Skin of body (tissue), 2 donors: ENCODE measurements around the gene TOP3A. TPM values are rescaled to one million over a fixed set of nuclear protein-coding genes. Genes with fewer than 3 reads are reported as not detected.
"Not testable (repeated sequence)": the region's sequence is repeated elsewhere in the genome, so short reads cannot be mapped to it uniquely, and the experiment has no call there.

Experiments
- DNase-seq: peaks from one replicate; lab custom pipeline; 2025; lab: John Stamatoyannopoulos, UW
- total RNA-seq: library from RNA; depleted of rRNA; stranded (reverse); fragments of >200 nt; gene quantifications from one replicate; pipeline ENCODE4 v1.2.3, GENCODE V29; 2014

TOP3A gene, protein sequence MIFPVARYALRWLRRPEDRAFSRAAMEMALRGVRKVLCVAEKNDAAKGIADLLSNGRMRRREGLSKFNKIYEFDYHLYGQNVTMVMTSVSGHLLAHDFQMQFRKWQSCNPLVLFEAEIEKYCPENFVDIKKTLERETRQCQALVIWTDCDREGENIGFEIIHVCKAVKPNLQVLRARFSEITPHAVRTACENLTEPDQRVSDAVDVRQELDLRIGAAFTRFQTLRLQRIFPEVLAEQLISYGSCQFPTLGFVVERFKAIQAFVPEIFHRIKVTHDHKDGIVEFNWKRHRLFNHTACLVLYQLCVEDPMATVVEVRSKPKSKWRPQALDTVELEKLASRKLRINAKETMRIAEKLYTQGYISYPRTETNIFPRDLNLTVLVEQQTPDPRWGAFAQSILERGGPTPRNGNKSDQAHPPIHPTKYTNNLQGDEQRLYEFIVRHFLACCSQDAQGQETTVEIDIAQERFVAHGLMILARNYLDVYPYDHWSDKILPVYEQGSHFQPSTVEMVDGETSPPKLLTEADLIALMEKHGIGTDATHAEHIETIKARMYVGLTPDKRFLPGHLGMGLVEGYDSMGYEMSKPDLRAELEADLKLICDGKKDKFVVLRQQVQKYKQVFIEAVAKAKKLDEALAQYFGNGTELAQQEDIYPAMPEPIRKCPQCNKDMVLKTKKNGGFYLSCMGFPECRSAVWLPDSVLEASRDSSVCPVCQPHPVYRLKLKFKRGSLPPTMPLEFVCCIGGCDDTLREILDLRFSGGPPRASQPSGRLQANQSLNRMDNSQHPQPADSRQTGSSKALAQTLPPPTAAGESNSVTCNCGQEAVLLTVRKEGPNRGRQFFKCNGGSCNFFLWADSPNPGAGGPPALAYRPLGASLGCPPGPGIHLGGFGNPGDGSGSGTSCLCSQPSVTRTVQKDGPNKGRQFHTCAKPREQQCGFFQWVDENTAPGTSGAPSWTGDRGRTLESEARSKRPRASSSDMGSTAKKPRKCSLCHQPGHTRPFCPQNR
- 26.2 TPM for total RNA-seq

DNA sequence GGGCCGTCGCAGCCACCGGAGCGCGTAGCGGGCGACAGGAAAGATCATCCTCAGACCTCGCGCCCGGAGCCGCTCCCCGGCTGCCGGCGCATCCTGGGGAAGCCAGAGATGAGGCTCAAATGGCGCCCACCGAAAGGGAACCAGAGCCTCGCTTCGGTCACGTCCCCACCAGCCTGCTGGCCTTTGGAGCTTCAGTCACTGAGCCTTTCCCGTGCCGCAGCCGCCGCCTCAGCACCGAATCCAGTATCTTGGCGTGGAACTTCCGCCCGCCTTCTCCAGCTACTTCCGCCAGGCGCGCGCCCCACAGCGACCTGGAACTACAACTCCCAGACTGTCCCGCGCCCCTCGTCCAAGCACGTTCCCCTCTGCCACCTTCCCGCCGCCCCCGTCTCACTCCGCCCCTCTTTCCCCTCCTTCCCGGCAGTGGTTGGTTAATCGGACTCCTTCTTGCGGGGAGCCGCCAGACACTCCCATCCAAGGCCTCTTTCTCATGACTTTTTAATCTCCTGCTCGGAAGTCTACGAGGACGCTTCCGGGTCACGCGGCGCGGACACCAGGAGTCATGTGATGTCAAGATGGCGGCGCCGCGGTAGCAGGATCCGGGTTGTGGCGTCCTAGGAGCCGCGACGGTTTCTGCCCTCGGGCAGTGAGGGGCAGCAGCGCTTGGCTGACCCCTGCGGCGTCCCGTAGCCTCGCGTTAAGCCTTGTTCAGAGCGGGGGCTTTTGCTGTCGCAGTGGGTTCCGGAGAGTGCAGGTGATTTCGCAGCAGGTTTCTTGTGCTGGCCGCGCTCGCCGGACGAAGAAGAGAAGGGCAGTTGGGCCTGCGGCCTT is at the start of gene TOP3A, which contains the start of gene SMCR8:
Gene TOP3A (minus strand): TSS at position 264 of the 831 bp plus-strand sequence. CDS start 216 bp downstream, at position 48.
Gene SMCR8 (plus strand): TSS at position 563 of the 831 bp plus-strand sequence. CDS start 497 bp downstream, outside the sequence.
- peak; percentile 99 for DNase-seq

DNA sequence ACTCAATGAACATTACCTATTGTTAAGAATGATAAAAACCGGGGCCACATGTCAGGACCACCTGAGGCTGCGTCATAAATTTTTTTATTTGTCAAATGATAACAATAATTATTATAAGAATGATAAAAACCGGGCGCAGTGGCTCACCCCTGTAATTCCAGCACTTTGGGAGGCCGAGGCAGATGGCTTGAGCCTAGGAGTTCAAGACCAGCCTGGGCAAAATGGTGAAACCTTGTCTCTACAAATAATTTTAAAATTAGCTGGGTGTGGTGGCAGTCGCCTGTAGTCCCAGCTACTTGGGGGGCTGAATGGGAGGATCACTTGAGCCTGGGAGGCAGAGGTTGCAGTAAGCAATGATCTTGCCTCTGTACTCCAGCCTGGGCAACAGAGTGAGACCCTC is 49.4 kb upstream of the TOP3A start:
- no peak for DNase-seq

DNA sequence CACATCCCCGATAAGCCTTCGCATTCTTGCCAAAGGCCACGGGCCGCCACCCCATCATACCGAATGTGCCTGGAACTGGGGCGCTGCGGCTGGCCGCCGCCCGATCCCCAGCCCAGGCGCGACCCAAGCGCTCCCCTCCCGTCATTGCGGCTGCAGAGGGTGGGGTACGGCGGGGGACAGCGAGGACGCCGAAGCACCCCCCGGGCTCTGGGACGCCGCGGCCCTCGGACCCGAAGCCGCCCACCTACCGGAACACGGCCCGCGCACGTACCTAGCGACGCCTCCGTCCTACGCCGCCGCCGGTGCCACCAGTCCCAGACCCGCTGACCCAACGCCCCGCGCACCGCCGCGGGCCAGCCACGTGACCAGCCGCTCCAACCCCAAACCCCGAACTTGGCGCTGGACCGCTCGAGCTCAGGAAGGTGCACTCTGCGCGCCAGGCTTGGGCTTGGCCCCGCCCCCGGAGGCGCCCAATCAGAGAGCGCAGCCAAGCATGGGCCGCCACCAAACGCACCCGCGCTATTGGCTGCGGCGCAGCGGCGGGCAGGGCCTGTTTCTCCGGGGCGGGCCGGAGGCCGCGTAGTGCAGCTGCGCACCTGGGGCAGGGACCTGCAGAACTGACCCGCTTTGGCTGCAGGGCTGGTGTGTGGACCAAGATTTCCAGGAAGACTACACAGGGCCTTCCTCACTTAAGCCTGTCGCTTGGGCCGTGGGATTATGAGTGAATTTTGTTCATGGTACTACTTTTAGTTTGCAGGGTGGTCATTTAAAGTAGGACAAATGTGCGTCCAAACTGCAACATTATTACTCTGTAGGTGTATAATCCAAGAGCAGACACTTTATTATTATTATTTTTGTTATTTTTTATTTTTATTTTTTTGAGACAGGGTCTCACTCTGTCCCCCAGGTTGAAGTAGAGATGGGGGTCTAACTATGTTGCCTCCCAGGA is 48.6 kb upstream of the TOP3A start, which contains the start of gene SHMT1:
Gene SHMT1 (minus strand): TSS at position 450 of the 949 bp plus-strand sequence. CDS start 7,569 bp downstream, outside the sequence.
- peak; percentile 65 for DNase-seq

DNA sequence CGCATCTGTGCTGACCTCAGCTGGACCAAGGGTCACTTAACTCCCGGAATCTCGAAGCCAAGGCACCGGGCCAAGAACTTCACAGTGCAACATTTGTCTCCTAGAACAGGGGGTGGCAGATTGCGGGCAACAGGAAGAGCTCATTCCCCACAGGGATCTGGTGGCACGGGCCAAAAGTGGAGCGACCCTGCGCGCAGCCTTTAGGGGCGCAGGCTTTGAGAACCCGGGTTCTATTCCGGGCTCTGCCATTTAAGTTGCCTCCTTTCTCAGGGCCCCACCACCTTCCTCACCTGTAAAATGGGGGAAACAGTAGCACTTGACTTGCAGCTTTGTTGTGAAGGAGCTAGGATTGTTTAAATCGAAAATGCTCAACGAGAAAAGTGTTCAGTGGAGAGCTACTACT is 47.9 kb upstream of the TOP3A start:
- DNase-seq, result no peak

DNA sequence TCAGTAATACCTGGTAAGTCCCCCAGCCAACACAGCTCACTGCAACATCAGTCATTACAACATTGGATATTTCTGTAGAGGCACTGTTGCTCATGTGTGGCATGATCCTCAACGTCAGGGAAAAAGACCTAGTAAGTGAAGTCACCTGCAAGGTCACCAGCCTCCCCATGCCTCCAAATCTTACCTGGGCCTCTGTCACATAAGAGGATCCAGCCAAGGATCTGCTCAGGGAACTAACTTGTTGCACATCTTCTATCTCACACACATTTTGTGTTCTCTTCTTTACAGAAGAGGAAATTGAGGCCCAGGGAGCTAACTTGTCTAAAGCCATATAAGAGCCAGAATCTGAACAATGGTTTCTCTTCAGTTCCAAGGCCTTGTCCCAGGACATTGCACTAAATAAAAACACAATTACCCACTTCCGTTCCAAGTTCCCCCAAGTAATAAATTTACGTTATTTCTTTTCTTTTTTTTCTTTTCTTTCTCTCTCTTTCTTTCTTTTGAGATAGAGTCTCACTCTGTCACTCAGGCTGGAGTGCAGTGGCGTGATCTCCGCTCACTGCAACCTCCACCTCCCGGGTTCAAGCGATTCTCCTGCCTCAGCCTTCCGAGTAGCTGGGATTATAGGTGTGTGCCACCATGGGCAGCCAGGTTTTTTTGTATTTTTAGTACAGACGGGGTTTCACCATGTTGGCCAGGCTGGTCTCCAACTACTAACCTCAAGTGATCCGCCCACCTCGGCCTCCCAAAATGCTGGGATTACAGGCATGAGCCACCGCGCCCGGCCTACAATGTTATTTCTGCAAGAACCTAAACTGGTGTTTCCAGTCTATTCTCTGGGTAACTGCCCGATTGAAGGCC is 47.3 kb upstream of the TOP3A start:
- peak; percentile 9 for DNase-seq

DNA sequence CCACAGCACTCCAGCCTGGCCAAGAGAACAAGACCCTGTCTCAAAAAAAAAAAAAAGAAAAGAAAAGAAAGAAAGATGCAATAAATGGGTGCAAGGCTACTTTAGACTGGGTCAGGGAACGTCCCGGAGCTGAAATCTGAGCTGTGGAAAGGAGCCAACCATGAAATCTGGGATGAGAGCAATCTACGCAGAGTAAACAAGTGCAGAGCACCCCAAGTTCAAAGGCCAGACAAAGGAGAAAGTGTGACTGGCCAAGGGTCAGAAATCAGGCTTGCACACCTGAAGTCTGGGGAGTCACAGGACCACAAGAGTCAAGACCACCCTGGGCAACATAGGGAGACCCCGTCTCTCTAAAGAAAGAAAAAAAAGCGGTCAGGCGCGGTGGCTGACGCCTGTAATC is 45.7 kb upstream of the TOP3A start:
- DNase-seq, result no peak

DNA sequence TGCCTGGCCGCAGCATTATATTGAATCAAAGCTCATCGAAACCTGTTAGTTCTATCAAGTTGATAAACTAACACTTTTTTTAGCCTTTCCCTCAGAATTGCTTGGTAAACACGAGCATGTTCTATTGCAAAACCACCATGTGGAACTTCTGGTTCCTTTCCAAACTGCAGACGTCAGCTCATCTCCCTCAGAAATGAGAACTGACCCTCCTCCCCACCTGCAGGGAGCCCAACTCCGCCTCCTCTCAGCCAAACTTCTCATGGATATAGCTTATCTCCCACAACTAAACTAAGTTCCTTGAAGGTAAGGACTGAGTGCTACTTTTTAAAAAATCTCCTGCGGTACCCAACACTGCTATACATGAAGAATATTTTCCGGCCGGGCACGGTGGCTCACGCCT is 41.8 kb upstream of the TOP3A start:
- DNase-seq, result peak; percentile 11

DNA sequence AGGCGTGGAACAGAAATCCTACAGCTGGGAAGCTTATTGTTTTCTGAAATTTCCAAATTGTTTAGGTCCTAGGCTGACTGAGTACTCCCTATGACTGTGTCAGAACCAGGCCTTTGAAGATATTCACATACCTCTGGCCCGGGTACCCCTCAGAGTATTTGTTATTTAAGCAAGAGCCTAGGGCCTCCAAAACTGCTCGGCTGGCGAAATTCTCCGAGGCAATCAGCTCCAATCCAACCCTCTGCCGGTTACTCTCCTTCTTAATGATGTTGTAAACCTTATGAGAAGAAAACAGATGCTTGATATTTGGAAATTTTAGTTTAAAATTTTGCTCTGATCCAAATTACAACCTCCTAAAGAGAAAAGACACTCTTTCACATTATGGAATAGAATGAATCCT is 38.7 kb upstream of the TOP3A start:
- no peak for DNase-seq

DNA sequence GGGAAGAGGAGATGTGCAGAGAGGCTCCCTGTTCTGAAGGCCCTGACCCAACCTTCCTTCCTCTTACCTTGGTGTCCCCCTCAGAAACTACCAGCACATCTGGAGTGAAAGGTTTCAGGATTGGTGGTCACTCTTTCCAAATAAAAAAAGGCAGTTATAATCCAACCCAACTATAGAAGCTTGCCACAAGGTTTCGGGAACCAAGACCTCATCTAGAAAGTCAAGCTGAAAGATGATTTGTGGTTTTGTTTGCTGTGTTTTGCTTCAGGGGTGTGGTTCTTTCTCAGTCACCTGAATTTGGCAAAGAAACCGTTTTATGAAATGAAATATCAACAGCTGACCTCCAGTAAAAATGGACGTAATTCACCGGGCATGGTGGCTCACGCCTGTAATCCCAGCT is 29.2 kb upstream of the TOP3A start:
- no peak for DNase-seq

DNA sequence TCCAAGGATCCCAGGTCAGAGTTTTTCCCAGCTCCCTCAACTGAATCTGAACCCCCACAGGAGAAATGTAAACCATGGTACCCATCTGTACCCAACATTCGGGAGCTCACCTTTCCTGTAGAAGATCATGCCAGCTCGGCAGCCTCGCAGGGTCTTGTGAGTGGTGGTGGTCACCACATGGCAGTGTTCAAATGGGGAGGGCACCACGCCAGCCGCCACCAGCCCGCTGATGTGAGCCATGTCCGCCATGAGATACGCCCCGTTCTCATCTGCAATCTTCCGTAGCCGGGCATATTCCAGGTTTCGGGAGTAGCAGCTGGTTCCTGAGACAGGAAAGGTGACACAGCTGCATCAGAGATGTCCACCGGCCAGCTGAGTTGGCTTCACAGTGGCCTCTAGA is 25.1 kb upstream of the TOP3A start:
- no peak for DNase-seq

DNA sequence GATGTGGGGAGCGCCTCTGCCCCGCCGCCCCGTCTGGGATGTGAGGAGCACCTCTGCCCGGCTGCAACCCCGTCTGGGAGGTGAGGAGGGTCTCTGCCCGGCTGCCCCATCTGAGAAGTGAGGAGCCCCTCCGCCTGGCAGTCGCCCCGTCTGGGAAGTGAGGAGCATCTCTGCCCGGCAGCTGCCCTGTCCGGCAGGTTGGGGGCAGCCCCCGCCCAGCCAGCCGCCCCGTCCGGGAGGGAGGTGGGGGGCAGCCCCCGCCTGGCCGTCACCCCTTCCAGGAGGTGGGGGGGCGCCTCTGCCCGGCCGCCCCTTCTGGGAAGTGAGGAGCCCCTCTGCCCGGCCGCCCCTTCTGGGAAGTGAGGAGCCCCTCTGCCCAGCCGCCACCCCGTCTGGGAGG is 23.4 kb upstream of the TOP3A start:
- not testable (repeated sequence) for DNase-seq

DNA sequence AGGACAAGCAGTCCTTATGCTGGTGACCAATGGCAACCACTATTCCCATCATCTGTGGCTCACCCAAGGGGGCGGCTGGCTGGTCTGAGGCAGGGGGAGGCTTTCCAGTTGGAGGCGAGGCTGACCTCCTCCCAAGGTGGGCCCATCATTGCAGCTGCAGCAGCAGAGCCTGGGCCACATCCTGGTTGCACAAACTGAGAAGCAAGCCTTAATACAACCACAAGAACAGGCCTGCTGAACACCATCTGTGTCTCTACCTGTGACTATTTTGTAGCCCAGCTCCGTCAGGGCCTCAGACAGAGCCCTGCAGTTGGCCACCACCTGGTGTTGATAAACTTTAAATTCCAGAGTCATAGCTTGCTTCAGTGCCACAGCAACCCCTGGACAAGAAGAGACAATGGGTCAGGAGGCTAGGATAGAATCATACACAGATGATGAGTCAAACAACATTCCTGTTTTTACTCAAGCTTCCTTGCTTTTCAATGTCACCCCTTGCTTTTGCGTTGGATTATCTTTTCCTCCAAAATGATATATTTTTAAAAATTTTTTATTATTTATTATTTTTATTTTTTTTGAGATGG is 18.2 kb upstream of the TOP3A start:
- DNase-seq, result no peak

DNA sequence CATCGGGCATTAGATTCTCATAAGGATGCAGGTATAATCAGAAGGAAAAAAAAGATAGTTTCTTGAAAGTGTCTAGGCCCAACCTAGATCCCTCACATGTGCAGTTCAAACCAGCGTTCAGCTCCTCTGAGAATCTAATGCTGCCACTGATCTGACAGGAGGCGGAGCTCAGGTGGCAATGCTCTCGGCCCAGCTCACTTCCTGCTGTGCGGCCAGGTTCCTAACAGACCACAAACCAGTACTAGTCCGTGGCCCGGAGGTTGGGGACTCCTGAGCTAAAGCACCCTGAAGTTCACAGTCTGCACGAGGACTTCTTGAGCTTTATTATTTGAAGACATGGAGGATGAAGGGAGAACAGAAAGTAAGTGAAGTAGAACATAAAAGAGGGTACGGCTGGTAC is 17.1 kb upstream of the TOP3A start:
- DNase-seq, result no peak

DNA sequence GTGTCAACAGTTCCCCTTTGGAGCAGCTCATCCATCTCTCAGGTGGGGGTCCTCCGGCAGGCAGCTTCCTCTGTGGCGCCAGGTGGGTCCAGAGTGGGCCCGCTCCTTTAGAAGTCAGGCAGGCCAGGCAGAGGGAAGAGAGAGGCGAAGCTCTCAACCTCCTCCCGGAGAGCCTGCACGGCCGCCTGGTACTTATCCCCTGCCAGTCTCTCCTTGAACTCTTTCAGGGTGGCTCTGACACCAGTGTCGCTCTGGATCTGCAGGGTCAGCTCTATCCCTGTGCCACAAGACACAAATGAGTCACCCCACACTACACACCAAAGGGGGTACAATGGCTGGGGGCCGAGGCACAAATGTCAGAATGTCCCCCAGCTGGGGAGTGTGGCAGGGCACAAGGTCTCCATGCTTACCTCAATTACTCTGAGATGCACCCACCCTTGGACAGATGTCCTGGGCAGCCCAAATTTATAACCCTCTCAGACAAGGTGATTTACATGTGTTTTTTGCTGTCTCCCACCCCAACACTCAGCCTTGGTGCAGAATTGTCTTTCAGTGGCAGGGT is 13.9 kb upstream of the TOP3A start:
- DNase-seq, result no peak

DNA sequence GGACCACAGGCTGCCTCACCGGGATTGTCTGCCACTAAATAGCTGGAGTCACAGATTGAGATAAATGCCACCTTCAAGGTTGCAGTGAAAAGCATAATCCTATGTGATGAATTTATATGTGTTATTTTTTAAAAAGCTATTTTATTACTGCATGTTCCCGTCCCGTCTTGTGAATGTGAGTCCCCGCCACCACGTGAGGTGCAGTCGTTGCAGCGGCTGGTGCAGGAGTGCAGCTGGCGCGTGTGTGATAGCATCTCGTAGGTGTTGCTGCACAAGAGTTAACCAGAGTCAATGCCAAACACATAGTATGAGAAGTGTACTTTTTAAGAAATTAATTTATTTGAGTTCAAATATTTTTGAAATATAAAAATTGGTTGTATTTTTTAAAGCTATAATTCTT is 12.8 kb upstream of the TOP3A start:
- no peak for DNase-seq

DNA sequence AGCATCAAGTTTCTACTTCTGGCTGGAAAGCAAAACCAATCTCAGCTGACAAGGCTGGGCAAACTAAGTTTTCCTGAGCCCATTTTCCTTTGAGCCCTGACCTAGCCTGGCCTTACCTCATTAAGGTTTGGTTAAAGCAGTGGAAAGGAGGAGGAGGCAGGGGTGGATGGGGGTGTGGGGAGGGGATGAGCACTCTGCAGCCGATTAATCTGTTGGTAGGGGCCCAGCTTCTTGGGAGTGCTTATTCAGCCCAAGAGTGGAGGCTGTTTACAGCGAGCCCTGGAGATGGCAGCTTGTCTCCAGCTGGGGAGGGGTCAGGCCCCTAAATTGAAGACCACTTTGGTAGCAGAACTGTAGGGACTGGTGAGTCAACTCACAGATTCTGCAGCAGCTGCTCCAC is 12.3 kb upstream of the TOP3A start:
- DNase-seq, result no peak

DNA sequence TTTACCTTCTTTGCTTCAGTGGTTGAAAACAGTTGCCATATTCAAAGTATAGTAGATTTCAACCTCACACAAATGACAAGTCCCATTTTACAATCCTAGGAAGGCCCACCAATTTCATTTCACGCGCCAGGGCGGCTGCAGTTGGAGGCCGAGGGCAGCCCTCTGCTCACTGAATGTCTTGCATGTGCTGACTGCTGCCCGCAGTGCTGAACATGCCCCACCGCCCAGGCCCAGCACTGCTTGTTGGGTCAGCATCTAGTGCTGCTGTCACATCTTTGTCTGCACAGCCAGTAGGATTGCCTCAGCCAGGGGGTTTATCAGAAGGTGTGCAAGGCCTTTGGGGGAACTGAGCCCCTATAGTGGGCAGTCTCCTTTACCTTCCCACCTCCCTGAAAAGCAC is 11.8 kb upstream of the TOP3A start:
- DNase-seq, result no peak

DNA sequence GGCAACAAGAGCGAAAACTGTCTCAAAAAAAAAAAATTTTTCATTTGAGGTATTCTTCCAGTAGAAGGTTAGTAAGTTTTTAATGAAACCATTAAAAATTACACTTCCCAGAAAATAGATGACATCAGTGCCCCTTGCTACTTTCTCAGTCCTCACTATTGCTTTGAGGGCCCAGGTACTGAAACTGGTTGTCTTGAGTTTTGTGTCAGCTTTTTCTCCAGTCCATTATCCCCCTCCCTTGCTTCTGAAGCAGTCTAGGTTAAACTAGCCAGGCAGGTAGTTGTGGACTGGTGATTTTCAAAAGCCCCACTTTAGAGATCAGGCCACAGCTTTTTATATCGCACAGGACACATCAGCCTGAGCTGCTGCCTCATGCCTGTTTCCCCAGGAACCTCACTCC is 11.2 kb upstream of the TOP3A start:
- no peak for DNase-seq
